Measurements from ENCODE around the gene GALNS.
"Not testable (repeated sequence)": the region's sequence is repeated elsewhere in the genome, so short reads cannot be mapped to it uniquely, and the experiment has no call there.

The GALNS gene, protein sequence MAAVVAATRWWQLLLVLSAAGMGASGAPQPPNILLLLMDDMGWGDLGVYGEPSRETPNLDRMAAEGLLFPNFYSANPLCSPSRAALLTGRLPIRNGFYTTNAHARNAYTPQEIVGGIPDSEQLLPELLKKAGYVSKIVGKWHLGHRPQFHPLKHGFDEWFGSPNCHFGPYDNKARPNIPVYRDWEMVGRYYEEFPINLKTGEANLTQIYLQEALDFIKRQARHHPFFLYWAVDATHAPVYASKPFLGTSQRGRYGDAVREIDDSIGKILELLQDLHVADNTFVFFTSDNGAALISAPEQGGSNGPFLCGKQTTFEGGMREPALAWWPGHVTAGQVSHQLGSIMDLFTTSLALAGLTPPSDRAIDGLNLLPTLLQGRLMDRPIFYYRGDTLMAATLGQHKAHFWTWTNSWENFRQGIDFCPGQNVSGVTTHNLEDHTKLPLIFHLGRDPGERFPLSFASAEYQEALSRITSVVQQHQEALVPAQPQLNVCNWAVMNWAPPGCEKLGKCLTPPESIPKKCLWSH

DNA sequence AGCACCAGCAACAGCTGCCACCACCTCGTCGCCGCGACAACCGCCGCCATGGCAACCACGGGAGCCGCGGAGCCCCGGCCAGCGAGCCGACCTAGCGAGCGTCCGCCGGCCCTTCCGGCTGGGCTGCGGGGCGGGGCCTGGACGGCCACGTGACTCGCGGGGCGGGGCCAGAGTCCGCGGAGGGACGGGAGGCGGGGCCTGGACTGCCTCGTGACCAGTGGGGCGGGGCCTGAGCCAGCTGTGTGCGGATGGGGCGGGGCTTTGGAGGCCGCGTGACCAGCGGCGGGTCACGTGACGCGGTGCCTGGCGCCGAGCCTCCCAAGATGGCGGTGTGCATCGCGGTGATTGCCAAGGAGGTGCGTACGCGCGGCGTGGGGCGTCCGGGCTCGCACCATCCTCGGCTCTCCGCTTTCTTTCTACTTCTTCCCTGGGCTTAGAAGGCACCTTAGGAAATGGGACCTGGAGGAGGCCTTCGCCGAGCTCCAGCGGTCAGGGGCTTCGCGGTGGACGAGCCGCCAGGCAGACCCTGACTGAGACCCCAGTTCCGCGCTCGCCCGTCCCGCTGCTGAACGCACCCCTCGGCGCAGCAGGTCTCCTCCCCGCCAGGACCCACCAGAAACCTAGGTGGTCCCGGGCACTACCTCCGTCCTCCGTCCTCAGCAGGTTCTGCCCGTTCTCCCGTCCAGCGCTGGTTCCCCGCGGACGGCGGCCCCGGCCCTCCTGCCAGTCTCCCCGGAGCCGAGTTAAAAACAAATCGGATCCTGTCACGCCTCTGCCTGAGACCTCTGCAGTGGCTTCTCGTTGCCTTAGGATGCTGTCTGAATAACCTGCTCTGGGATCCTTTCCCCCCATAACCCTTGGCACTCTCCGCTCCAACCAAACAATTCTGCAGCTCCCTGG is at the start of gene GALNS, which contains the start of gene TRAPPC2L:
TSS of gene GALNS (minus strand) at position 120 of the 900 bp plus-strand sequence. CDS start at position 50, 70 bp downstream.
TSS of gene TRAPPC2L (plus strand) at position 300 of the 900 bp plus-strand sequence. CDS start at position 324, 24 bp downstream.
- FAIRE-seq: no peak

DNA sequence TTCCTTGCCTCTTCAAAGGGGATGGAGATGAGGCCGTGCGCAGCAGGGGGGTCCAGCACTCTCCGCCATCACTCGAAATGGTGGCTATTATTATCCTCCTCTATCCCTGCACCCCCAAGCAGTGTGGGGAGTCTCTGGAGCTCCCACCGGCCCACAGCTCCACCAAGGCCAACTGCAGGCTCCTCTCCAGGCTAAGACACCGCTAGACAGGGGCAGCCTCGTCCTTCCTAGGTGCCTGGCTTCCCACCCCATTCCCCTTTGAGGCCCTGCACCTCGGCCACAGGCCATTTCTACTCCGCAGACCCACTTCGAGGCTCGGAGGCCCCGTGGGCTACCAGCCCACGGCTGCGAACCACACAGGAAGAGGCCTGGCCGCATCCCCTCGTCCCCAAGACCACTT is 49.3 kb upstream of the GALNS start:
- FAIRE-seq: no peak

DNA sequence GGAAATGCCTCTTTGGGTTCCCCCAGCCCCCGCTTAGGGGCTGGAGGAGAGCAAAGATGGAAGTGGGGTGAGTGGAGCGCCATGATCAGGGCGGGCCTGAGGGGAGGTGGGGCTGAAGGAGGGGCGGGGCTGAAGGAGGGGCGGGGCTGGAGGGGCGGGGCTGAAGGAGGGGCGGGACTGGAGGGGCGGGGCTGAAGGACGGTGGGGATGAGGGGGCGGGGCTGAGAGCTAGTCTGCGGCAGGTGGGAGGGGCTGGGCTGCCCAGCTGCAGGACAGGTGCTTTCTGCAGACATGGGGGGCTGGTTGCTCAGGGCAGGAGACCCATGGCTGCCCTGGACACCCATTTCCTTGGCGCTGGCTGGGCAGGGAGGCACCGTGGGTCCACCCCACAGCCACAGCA is 48.8 kb upstream of the GALNS start:
- FAIRE-seq: no peak

DNA sequence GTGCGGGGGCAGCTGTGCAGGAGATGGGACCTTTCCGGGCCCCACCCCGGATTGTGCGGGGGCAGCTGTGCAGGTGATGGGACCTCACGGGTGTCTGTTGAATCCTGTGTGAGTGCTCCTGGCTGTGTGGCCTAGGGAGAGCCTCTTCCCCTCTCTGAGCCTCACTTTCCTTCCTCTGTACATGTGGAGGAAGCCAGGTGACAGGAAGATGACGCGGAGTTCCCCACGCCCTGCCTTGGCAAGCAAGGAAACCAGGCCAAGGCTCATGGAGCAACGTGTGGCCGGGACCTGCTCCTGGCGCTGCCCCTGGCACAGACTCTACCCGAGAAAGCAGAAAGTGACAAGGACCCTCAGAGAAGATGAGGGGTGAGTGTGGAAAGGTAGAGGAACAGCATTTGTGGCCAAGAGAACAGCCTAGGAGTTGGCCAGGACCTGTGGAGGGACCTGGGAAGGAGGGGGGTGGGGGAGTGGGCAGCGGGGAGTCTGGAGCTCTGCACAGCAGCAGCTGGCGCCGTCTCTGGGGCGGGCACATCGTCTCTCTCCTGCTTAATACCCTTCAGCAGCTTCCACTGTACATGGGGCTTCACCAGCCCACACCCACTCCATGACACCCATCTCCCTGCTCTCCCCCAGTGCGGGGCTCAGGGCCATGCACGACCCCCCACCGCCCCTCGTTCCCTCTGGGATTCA is 48.1 kb upstream of the GALNS start:
- FAIRE-seq: no peak

DNA sequence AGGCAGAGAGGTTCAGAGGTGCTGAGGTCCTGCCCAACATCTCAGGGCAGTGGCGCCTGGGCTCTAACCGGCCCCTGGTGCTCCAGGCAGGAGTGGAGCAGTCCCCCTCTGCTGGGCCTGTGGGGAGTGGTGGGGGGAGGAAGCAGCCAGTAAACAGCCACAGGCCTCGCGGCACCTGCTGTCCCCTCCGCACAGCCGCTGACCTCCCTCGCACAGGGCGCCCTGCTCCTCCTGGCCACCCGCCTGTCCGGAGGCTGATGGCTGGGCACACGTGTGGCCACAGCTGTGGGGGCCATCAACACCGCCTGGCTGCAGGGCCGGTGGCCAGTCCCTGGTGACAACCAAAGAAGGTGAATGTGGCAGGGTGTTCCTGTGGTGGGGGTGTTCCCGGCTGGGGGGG is 46.5 kb upstream of the GALNS start:
- FAIRE-seq: no peak

DNA sequence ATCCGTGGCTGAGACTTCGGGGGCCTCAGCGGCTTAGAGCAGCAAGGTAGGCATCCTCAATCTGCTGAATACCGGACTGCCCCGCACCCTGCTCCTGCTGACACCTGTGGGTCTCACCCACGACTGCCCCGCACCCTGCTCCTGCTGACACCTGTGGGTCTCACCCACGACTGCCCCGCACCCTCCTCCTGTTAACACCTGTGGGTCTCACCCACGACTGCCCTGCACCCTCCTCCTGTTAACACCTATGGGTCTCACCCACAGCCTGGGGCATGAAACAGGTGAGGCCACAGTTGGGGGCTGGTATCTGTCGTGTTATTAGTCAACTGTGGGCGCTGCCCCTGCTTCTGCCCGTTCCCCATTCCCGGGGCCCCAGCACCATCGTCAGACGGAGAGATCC is 46.0 kb upstream of the GALNS start:
- no peak for FAIRE-seq

DNA sequence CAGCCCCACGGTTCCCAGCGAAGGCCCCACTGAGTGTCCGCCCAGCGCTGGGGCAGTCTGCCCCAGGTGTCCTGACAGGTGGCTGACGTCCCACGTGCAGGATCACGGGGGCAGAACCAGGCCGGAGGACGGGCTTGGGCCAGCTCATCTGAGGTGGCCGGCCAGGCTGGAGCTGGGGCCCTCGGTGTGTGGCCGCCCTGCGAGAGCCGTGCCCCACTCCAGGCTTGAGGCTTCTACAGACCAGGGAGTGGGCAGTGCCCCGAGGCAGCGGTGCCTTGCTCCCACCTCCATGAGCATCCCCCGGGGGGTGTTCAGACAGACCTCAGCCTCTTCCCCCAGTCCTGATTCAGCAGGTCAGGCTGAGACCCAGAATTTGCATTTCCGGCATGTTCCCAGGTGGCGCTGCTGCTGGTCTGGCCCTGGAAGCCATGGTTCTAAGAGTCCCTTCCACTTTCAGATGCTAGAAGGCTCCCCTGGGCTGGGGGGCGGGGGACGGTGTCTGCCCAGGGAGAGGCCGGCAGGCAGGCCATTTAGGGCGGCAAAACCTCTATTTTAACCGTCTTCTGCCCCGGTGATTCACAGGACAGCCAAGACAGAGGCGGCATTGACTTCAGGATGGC is 45.1 kb upstream of the GALNS start:
- FAIRE-seq: no peak

DNA sequence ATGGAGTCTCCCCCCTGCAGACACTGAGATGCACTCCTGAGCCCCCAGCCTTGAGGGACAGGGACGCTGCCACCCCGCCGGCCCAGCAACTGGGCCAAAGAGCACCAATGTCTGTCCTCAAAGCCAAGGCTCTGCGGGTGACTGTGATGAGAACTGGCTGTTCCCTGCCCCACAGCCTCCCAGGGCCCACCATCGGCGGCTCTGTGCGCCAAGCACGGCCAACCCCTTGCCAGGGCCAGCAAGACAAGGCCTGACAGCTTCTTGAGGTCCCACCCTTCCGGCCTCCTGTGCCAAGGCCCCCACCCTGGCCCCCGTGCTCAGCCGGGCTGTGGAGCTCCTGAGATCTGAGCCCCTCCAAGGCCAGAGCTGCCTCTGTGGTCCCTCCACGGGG is 43.9 kb upstream of the GALNS start:
- FAIRE-seq: no peak

DNA sequence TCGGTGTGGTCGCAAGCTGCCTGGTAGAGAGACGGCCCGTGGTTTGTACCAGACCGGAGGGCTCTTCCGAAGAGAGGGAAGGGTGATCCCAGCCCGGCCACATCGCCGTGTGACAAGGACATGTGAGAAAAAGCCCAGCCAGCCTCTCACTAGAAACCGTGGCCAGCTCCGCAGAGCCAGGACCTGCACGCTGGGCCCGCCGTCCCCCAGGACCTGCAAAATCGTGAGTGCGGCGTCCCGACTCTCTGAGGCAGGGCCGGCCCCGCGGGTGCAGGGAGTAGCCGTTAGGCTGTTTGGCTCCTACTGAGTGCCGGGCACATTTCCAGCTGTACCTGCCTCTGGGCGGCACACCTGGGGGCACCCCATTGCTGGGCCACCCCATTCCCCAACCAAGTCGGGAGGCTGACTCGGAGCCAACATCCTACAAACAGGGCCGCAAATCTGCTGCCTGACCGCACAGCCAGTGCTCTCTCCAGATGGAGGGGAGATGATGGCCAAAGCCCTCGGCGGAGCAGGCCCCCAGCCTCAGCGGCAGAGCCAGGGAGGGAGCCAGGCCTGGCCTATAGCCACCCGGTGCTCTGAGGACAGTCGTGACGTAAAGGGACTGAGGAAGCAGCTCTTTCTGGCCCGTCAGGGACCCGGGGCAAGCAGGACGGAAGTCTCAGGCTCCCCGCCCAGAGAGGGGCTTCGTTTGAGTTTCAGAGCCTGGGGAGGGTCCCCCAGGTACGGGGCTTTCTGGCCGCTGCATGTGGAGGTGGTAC is 43.3 kb upstream of the GALNS start:
- no peak for FAIRE-seq

DNA sequence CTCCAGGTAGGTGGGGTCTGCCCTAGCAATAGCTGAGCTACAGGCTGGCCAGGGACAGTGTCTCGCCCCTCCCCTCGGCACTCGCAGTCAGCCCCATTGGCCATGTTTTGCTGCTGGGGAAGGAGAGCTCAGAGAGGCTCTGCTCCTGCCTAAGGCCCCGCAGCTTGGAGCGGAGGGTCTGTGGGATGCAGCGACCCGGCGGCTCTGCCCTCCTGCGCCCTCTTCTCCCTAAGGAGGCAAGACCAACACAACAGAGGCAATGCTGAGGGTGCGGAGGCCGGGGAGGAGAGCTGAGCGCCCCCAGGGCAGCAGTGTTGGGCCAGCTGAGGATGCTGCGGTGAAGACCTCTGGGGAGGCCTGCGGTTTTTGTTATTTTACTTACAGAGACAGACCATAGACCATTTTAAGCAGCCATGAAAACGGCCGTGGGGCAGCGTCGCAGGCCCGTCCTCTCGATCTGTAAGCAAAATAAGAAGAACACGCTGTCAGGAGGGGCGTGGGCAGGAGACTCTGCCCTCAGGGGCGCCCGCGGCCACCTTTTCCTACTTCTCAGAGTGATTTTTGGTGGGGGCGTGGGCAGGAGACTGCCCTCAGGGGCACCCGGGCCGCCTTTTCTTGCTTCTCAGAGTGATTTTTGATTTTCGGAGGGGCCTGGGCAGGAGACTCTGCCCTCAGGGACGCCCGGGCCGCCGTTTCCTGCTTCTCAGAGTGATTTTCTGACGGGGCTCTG is 41.1 kb upstream of the GALNS start:
- FAIRE-seq: no peak

DNA sequence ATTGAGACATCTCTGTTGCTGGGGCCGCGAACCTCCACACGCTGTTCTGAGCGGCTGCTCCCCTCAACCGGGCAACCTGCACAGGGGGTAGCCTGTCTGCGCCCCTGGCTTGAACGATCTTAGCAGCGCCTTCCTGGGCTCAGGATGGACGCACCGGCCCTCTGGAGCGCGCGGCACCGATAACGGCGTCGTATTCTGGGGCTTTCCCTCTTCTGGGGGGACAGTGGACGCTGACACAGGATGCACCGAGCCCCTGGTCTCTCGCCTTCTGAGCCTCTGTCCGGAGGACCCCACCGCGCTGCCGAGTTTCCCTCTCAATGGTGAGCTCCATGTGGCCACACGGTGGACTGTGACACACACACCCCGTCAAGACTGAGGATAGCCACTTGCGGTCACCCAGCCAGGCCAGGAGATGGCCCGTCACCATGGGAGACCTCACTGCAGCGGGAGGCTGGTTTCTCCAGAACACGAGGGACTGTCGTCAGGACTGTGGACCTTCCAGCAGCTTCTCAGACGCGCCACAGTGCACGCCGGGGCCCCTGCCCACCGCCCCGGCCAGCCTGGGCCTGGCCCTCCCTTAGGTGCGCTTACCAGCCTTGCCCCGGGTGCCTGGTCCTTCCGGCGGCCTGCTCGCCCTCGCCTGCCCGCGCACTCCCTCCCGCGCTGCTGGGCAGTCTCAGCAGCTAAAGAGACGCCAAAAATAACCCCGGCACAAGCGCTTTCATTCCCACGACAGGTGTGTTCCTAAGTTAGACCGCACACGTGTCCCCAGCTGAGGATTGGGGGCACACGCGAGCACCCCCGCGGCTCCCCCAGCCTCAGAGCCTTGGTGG is 39.7 kb upstream of the GALNS start:
- FAIRE-seq: no peak

DNA sequence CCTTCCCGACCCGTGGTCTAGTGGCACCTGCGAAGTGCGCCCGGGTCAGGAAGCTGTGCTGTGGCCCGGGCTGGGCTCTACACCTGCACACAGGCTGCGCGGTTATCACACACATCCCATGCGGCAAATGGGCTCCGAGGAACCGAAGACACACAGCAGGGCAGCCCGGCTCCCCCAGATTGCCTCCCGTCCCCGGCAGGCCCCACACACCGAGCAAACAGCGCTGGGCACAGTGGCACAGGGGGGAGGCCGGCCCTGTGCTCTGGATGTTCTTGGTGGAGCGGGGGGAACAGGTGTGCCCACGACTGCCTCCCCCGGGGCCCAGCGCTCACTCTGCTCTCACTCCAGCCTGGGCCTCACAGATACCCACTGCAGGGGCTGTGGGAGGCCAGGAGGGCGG is 38.6 kb upstream of the GALNS start:
- FAIRE-seq: no peak

DNA sequence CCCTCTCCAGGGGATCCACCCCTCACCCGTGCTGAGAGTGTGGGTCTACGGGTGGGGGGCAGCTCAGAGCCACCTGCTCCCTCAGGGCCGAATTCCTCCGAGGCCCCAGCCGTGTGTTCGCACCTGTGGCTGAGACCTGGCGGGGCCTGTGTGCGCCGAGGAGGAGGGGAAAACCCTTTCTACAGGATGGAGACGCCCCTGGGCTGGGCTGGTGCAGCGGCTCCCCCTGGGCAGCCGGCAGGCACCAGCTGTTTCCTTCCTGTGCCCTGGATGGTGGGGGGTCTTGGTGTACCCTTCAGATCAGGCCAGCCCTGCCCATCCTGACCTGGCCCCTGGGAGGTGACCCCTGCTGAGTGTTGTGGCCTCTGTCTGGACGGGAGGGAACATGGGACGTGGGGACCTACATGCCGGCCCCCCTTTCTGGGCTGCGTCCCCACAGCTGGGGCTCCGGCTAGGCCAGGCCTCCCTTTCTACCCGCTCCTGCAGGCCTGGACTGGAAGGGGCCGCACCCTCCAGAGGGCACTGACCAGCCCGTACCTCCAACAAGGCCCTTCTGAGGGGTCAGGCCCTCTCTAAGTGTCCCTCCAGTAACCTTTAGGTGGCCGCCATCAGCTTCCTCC is 38.0 kb upstream of the GALNS start:
- no peak for FAIRE-seq

DNA sequence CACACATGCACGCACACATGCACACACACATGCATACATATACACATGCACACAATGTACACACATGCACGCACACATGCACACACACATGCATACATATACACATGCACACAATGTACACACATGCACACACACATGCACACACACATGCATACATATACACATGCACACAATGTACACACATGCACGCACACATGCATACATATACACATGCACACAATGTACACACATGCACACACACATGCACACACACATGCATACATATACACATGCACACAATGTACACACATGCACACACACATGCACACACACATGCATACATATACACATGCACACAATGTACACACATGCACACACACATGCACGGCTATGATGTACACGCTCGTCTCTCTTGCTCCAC is 37.5 kb upstream of the GALNS start:
- not testable (repeated sequence) for FAIRE-seq

DNA sequence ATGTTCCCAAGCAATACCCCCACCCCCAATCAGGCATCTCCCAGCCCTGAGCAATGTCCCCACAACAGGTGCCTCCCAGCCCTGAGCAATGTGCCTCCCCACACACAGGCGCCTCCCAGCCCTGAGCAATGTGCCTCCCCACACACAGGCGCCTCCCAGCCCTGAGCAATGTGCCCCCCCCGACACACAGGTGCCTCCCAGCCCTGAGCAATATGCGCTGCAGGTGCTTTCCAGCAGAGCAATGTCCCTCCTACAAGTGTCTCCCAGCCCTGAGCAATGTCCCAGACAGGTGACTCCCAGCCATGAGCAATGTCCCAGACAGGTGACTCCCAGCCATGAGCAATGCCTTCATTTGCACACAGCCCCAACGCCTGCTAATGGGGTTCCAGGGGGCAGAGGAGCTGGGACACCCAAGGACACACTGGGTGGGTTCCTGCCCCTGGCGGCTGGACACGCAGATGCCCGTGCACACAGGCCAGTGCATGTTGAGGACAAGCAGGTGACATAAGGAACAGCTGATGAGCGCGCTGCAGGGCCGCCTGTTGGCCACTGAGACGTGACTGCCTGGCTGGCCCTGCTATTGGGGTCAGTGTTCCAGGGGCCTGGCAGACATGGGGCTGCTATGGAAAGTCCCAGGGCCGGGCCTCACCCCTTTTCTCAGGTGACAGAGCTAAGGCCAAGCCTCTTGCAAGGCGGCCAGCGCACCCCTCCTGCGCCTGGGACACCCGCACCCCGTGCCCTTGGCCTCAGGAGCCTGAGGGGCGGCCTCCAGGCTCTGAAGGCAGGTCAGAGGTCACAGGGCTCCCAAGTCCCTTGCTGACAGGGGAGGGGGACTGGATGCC is 36.6 kb upstream of the GALNS start:
- no peak for FAIRE-seq

DNA sequence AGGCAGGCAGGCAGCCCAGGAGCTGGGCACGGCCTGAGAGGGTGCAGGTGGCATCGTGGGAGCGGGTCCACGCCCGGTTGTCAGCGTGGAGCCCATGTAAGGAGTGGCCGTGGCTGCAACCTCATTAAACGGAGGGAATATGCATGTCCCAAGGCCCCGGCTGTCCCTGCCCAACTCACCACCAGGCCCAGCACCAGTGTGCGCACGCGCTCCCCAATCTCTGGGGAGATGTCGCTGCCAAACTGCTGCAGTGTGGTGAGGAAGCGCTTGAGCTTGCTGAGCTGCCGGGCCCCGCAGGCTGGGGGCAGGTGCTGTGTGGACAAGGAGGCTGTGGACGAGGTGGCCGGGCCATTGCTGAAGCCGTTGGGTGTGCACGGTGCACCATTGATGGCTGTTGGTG is 35.3 kb upstream of the GALNS start:
- no peak for FAIRE-seq

DNA sequence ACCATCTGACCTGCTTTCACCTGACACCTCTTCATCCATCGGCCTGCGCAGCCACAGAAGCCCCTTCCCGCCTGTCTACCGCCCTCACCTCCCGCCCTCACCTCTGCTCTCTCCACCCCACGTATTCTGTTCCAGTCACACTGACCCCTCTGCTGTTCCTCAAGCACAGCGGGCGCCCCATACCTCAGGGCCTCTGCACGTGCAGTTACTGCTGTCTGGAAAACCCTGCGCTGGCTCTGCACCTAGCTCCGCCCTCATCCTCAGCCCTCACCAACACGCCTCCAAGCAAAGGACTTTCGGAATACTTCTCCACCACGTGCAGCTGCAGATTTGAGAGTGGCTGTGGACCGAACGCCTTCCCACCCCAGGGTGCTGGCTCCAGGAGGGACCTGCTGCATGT is 34.3 kb upstream of the GALNS start:
- no peak for FAIRE-seq

DNA sequence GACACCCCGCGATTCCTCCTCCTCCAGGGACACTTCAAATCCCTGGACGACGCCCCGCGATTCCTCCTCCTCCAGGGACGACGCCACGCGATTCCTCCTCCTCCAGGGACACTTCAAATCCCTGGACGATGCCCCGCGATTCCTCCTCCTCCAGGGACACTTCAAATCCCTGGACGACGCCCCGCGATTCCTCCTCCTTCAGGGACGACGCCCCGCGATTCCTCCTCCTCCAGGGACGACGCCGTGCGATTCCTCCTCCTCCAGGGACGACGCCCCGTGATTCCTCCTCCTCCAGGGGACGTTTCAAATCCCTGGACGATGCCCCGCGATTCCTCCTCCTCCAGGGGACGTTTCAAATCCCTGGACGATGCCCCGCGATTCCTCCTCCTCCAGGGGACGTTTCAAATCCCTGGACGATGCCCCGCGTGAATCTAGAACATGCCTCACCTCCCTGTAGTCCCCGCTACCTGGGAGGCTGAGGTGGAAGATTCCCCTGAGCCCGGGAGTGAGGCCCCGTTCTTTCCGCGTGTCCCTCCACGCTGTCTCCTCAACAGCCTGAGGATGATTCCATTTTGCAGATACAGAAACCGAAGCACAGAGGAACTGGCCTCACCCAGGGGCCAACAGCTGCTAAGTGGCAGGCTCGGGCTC is 33.1 kb upstream of the GALNS start:
- not testable (repeated sequence) for FAIRE-seq
